Hepatocyte (in vitro differentiated cells): Measurements from ENCODE around the gene BOK.

Source experiments
- EZH2 ChIP-seq: fragments of 200-600 bp; sonication (generic); IDR thresholded peaks from 2 replicates; pipeline ENCODE4 v1.6.1; 2016; ENCODE audit warnings: antibody characterized with exemption, mild to moderate bottlenecking, borderline replicate concordance
- TF ChIP-seq, protein P1 (sequence below): fragments of 200-600 bp; sonication (generic); IDR thresholded peaks from 2 replicates; pipeline ENCODE4 v1.5.1; 2016; ENCODE audit warnings: antibody characterized with exemption, mild to moderate bottlenecking; ENCODE audit not compliant: poor library complexity

DNA sequence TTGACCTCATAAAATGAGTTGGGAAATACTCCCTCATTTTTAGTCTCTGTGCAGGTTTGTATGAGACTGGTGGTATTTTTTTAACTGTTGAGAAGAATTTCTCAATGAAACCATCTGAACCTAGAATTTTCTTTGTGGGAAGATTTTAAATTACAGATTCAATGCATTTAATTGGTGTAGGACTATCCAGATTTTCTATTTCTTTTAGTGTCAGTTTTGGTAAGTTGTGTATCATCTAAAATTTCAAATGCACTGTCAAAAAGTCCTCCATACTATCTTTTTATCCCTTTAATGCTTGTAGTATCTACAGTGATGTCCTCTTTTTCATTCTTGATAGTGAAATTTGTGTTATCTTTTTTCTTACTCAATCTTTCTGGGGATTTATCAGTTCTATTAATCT is 1.8 kb upstream of the BOK start:
- no peak for TF ChIP-seq EZH2
- TF ChIP-seq, protein P1, sequence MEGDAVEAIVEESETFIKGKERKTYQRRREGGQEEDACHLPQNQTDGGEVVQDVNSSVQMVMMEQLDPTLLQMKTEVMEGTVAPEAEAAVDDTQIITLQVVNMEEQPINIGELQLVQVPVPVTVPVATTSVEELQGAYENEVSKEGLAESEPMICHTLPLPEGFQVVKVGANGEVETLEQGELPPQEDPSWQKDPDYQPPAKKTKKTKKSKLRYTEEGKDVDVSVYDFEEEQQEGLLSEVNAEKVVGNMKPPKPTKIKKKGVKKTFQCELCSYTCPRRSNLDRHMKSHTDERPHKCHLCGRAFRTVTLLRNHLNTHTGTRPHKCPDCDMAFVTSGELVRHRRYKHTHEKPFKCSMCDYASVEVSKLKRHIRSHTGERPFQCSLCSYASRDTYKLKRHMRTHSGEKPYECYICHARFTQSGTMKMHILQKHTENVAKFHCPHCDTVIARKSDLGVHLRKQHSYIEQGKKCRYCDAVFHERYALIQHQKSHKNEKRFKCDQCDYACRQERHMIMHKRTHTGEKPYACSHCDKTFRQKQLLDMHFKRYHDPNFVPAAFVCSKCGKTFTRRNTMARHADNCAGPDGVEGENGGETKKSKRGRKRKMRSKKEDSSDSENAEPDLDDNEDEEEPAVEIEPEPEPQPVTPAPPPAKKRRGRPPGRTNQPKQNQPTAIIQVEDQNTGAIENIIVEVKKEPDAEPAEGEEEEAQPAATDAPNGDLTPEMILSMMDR = no peak
